PC-3 (cell line): ENCODE results near the gene GABRR1.

Source experiments
- CTCF ChIP-seq: fragments of 300-600 bp; sonication (generic); conservative IDR thresholded peaks from 2 replicates; pipeline ENCODE4 v1.5.1; 2017; ENCODE audit warnings: antibody characterized with exemption, low read depth, mild to moderate bottlenecking, low read length
- EZH2 ChIP-seq: fragments of 300-600 bp; sonication (generic); IDR thresholded peaks from one replicate; pipeline ENCODE4 v1.6.1; 2017; ENCODE audit warnings: antibody characterized with exemption, mild to moderate bottlenecking, low read length; ENCODE audit not compliant: unreplicated experiment

- no peak for TF ChIP-seq EZH2
- TF ChIP-seq CTCF = no peak
These were observed 4.7 kb downstream of the GABRR1 start for GRCh38 chr6:89212472-89212871.
